GM19324 (cell line): ENCODE measurements around the gene AVPR1B.
"Not testable (repeated sequence)": the region's sequence is repeated elsewhere in the genome, so short reads cannot be mapped to it uniquely, and the experiment has no call there.

Source experiments
- ATAC-seq: cut with Tn5 transposase; IDR thresholded peaks from one replicate; pipeline ENCODE4 v1.9.1; 2021; ENCODE audit warnings: mild to moderate bottlenecking, moderate library complexity; ENCODE audit not compliant: unreplicated experiment, low FRiP score

AVPR1B gene

GRCh38 chr1:206082831-206083695 lies 34.1 kb downstream of the AVPR1B start:
- no peak for ATAC-seq

GRCh38 chr1:206081856-206082255 lies 35.3 kb downstream of the AVPR1B start:
- ATAC-seq: no peak

GRCh38 chr1:206080026-206080820 lies 37.0 kb downstream of the AVPR1B start:
- no peak for ATAC-seq

GRCh38 chr1:206079135-206079534 lies 38.1 kb downstream of the AVPR1B start:
- ATAC-seq: no peak

GRCh38 chr1:206075786-206076755 lies 41.1 kb downstream of the AVPR1B start:
- ATAC-seq: no peak

- no peak for ATAC-seq
Observed at GRCh38 chr1:206074839-206075238, 42.3 kb downstream of the AVPR1B start.

- no peak for ATAC-seq
Observed at GRCh38 chr1:206070627-206071304, 46.4 kb downstream of the AVPR1B start.

GRCh38 chr1:206068314-206068713 lies 48.9 kb downstream of the AVPR1B start:
- no peak for ATAC-seq

GRCh38 chr1:206067486-206068227 lies 49.5 kb downstream of the AVPR1B start:
- no peak for ATAC-seq

GRCh38 chr1:206066479-206067171 lies 50.6 kb downstream of the AVPR1B start:
- peak; percentile 74 for ATAC-seq

- ATAC-seq: no peak
Observed at GRCh38 chr1:206065547-206066145, 51.5 kb downstream of the AVPR1B start.

GRCh38 chr1:206064501-206064900 lies 52.7 kb downstream of the AVPR1B start:
- not testable (repeated sequence) for ATAC-seq

- ATAC-seq: not testable (repeated sequence)
Observed at GRCh38 chr1:206064001-206064400, 53.2 kb downstream of the AVPR1B start.

GRCh38 chr1:206062464-206062863 lies 54.7 kb downstream of the AVPR1B start:
- ATAC-seq: no peak

GRCh38 chr1:206060844-206061243 lies 56.3 kb downstream of the AVPR1B start:
- ATAC-seq: no peak
